ENCODE results near the gene CUL7.

DNA sequence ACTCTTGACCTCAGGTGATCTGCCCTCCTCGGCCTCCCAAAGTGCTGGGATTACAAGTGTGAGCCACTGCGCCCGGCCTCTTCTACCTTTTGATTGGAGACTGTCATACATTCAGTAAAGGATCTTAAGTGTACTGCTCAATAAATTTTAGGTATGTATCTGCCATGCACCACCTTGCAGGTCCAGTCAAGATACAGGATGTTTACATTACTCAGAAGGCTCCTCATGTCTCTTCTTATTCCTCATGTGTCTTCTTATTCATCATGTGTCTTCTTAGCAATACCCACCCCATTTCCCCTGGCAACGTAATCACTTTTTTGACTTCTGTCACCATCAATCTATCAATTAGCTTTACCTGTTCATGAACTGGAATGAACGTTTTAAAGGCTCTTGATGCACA is 47.8 kb downstream of the CUL7 start:
- TF ChIP-seq, protein P1, sequence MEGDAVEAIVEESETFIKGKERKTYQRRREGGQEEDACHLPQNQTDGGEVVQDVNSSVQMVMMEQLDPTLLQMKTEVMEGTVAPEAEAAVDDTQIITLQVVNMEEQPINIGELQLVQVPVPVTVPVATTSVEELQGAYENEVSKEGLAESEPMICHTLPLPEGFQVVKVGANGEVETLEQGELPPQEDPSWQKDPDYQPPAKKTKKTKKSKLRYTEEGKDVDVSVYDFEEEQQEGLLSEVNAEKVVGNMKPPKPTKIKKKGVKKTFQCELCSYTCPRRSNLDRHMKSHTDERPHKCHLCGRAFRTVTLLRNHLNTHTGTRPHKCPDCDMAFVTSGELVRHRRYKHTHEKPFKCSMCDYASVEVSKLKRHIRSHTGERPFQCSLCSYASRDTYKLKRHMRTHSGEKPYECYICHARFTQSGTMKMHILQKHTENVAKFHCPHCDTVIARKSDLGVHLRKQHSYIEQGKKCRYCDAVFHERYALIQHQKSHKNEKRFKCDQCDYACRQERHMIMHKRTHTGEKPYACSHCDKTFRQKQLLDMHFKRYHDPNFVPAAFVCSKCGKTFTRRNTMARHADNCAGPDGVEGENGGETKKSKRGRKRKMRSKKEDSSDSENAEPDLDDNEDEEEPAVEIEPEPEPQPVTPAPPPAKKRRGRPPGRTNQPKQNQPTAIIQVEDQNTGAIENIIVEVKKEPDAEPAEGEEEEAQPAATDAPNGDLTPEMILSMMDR (IDR thresholded peaks at IDR 0.05; ENCODE audit: insufficient read depth, low read length), result no peak
- TF ChIP-seq POLR2AphosphoS5 (IDR thresholded peaks at IDR 0.05; ENCODE audit: low read depth) (no peak), GABPA (IDR thresholded peaks at IDR 0.05; ENCODE audit: low read depth) (no peak)
- TF ChIP-seq, protein P2, sequence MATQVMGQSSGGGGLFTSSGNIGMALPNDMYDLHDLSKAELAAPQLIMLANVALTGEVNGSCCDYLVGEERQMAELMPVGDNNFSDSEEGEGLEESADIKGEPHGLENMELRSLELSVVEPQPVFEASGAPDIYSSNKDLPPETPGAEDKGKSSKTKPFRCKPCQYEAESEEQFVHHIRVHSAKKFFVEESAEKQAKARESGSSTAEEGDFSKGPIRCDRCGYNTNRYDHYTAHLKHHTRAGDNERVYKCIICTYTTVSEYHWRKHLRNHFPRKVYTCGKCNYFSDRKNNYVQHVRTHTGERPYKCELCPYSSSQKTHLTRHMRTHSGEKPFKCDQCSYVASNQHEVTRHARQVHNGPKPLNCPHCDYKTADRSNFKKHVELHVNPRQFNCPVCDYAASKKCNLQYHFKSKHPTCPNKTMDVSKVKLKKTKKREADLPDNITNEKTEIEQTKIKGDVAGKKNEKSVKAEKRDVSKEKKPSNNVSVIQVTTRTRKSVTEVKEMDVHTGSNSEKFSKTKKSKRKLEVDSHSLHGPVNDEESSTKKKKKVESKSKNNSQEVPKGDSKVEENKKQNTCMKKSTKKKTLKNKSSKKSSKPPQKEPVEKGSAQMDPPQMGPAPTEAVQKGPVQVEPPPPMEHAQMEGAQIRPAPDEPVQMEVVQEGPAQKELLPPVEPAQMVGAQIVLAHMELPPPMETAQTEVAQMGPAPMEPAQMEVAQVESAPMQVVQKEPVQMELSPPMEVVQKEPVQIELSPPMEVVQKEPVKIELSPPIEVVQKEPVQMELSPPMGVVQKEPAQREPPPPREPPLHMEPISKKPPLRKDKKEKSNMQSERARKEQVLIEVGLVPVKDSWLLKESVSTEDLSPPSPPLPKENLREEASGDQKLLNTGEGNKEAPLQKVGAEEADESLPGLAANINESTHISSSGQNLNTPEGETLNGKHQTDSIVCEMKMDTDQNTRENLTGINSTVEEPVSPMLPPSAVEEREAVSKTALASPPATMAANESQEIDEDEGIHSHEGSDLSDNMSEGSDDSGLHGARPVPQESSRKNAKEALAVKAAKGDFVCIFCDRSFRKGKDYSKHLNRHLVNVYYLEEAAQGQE (IDR thresholded peaks at IDR 0.05; ENCODE audit: insufficient replicate concordance, low read depth), result no peak

Measured in HL-60 (cell line).